Stomach (tissue), 9 donors: ENCODE data around the gene EHBP1L1. TPM values are rescaled to one million over a fixed set of nuclear protein-coding genes. Genes with fewer than 3 reads are reported as not detected.

Source experiments
- DNase-seq, 2 donors: peaks; one replicate each; pipeline versions ENCODE4 v3.0.0 to v3.0.0-alpha.2; 2013 to 2019
- H3K27ac ChIP-seq, 5 donors: fragments of 200-600 bp in 4 of 5; sonication (generic) in 4 of 5; one replicate each; pipeline ENCODE4 v1.5.1; 2013 to 2019; ENCODE audit warnings: mild to moderate bottlenecking in 1 of 5, moderate library complexity in 1 of 5
- H3K27me3 ChIP-seq, 3 donors: fragments of 200-600 bp; sonication (generic); one replicate each; pipeline ENCODE4 v1.5.1; 2017 to 2019; ENCODE audit warnings: mixed run types in 1 of 3
- H3K36me3 ChIP-seq, 4 donors: fragments of 200-600 bp; sonication (generic); 1 replicate in 3 of 4; 2 replicates in 1 of 4; pipeline ENCODE4 v1.5.1; 2016 to 2019
- H3K4me1 ChIP-seq, 4 donors: fragments of 200-600 bp; sonication (generic); one replicate each; pipeline ENCODE4 v1.5.1; 2016 to 2019
- H3K4me3 ChIP-seq, 4 donors: fragments of 200-600 bp; sonication (generic) in 3 of 4; one replicate each; pipeline ENCODE4 v1.5.1; 2016 to 2019; ENCODE audit warnings: mild to moderate bottlenecking in 1 of 4
- H3K9me3 ChIP-seq, 4 donors: fragments of 200-600 bp; sonication (generic); one replicate each; pipeline ENCODE4 v1.5.1; 2016 to 2019
- EP300 ChIP-seq: sonication (generic); formaldehyde crosslinking; IDR thresholded peaks from one replicate; pipeline ENCODE4 v1.6.1; 2017; ENCODE audit warnings: antibody characterized with exemption
- POLR2A ChIP-seq, 4 donors: fragments of 450-650 bp; IDR thresholded peaks; one replicate each; pipeline ENCODE4 v1.6.1; 2016; ENCODE audit warnings: antibody characterized with exemption in 4 of 4, control low read depth in 2 of 4, mild to moderate bottlenecking in 1 of 4, moderate library complexity in 1 of 4
- POLR2AphosphoS5 ChIP-seq, 3 donors: sonication (generic); formaldehyde crosslinking; IDR thresholded peaks; one replicate each; pipeline ENCODE4 v1.6.1; 2016; ENCODE audit warnings: antibody characterized with exemption in 3 of 3
- WGBS, 5 donors: extraction: QIAGEN DNeasy Blood & Tissue Kit in 3 of 5; methylation state at CpG; one replicate each; pipeline versions ENCODE4 v1.1.5 to v1.1.7; 2013 to 2018; 5-methylcytosine and 5-hydroxymethylcytosine counted together
- intact Hi-C: fragments of 100-400 bp; cut with DNase I; formaldehyde crosslinking; loops from one replicate; pipeline ENCODE4 v1.15.1; 2023; ENCODE audit warnings: low total_unique reads
- polyA plus RNA-seq, 3 donors: library from polyadenylated mRNA; stranded (reverse); fragments of 200-250 nt; gene quantifications; one replicate each; pipeline ENCODE4 v1.2.3, GENCODE V29; 2013
- total RNA-seq, 5 donors: library from RNA; depleted of rRNA; stranded (reverse); fragments of >200 nt; gene quantifications; one replicate each; pipeline versions ENCODE4 v1.1.0 to v1.2.3, GENCODE V29; 2014 to 2016
- TF ChIP-seq, protein P1 (sequence below), 7 experiments: fragments of 450-650 bp in 4 of 7; fragments of 200-600 bp in 3 of 7; sonication (generic) in 3 of 7; IDR thresholded peaks; one replicate each; pipeline ENCODE4 v1.5.1; 2016 to 2019; ENCODE audit warnings: antibody characterized with exemption in 7 of 7, control low read depth in 2 of 7, mild to moderate bottlenecking in 1 of 7
- donor health status: healthy with polysubstance abuse.
- donor health status: Bipolar disorder and iron deficiency.
- donor health status: healthy.

The EHBP1L1 gene
- total and polyA plus RNA-seq, 8 donors: 28.0 to 200 (median 89.4) TPM

DNA sequence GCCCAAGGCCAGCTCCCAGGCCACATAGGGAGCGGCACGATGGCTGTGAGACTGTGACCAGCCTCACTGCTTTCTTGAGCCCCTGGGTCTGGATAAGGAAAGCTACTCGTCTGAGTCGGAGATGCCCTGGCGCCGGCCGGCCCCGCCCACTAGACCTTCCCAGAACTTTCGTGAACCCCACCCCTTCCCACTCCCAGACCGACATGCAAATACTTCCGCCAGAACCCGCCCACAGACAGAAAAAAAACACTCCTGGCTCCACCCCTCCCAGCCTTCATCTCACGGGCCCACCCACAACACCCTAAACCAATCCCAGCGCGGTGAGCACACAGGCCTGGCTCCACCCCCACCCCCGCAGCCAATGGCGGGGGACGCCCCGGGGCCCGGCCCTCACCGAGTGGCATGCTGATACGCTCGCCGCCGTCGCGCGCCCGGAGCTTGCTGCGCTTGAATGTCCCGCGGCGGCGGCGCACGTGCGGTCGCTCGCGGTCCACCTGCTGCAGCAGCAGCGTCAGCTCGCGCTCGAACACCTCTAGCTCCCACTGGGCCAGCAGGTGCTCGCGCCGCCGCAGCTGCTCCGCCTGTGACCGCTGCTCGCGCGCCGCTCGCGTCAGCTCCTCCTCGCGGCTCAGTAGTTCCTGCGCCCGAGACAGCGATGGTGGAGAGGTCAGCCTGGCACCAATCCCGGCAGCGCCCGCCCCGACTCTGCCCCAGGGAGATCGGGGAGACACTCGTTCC, 31.2 kb downstream of the EHBP1L1 start:
- WGBS, 5 donors: 15 to 29% (median 24%) methylated on average over 44 to 67 of the region's 67 CpGs

DNA sequence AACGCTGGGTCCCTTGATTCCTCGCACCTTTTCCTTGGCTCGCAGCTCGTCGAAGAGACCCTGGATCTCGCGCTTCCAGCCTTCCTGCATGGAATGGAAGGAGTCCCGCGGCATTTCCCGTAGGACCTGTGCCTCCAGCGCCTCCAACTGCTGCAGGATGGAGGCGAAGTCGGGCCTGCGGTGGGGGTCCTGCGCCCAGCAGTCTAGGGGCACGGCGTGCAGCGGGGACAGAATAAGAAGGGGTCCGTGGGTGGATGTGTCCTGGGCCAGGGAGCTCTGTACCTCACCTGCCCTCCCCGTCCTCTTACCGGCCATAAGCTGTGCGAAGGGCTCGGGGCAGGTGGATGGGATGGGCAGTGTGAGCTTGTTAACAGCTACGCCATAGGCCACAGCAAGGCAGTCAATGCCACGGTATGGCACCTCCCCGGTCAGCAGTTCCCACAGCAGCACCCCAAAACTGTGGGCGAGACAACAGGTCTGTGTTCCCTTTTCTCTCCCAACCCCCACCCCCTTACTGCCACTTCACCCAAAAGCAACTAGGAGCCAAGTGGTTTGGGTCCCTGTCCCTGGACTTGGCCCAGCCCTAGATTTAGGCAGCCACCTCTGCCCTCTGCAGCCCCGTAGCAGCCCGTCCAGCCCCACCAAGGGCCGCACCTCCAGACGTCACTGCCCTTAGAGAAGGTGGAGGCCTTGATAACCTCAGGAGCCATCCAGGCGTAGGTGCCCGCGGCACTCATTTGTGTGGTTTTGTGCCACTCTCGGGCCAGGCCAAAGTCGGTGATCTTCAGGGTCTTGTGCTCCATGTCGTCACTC, 32.0 kb downstream of the EHBP1L1 start:
- Histone ChIP-seq H3K4me1 (peaks cover 52 to 67% (median 59%) of the 10 kb centered on the region in 4 donors), H3K36me3 (peaks cover 37 to 92% (median 83%) of the 10 kb centered on the region in 4 donors), H3K27me3 (no peaks in the 10 kb centered on the region), H3K4me3 (peak overlapping the region; percentile 23 to 45 (median 32)), H3K9me3 (no peaks in the 10 kb centered on the region), H3K27ac (peak overlapping the region in 4 of 5 donors; percentile 62 to 84 (median 80))
- no peak for TF ChIP-seq EP300
- TF ChIP-seq, protein P1, sequence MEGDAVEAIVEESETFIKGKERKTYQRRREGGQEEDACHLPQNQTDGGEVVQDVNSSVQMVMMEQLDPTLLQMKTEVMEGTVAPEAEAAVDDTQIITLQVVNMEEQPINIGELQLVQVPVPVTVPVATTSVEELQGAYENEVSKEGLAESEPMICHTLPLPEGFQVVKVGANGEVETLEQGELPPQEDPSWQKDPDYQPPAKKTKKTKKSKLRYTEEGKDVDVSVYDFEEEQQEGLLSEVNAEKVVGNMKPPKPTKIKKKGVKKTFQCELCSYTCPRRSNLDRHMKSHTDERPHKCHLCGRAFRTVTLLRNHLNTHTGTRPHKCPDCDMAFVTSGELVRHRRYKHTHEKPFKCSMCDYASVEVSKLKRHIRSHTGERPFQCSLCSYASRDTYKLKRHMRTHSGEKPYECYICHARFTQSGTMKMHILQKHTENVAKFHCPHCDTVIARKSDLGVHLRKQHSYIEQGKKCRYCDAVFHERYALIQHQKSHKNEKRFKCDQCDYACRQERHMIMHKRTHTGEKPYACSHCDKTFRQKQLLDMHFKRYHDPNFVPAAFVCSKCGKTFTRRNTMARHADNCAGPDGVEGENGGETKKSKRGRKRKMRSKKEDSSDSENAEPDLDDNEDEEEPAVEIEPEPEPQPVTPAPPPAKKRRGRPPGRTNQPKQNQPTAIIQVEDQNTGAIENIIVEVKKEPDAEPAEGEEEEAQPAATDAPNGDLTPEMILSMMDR (IDR thresholded peaks at IDR 0.05): no peak
- TF ChIP-seq POLR2A (IDR thresholded peaks at IDR 0.05): no peak
- TF ChIP-seq POLR2AphosphoS5 (IDR thresholded peaks at IDR 0.05): no peak
- 76 to 84% (median 77%) methylated on average over 32 to 37 of the region's 37 CpGs for WGBS, 5 donors
- DNase-seq: no peak
- intact Hi-C loops: no loop called here

More for the DNA sequence above, 31.2 kb downstream of the EHBP1L1 start:
- peaks cover 44 to 59% (median 52%) of the 10 kb centered on the region in 4 donors for H3K4me1 ChIP-seq
- TF ChIP-seq POLR2A (IDR thresholded peaks at IDR 0.05) (peak in 1 of 4 donors; percentile 21), EP300 (no peak), POLR2AphosphoS5 (IDR thresholded peaks at IDR 0.05) (peak in 1 of 3 donors; percentile 65)
- TF ChIP-seq, protein P1 (IDR thresholded peaks at IDR 0.05): no peak
- peak overlapping the region; percentile 31 to 84 (median 84) for H3K27ac ChIP-seq
- peak overlapping the region; percentile 23 to 45 (median 32) for H3K4me3 ChIP-seq
- peaks cover 37 to 92% (median 86%) of the 10 kb centered on the region in 4 donors for H3K36me3 ChIP-seq
- H3K9me3 ChIP-seq: no peaks in the 10 kb centered on the region
- intact Hi-C loops: no loop called here
- no peaks in the 10 kb centered on the region for H3K27me3 ChIP-seq
- peak; percentile 95 to 98 for DNase-seq

DNA sequence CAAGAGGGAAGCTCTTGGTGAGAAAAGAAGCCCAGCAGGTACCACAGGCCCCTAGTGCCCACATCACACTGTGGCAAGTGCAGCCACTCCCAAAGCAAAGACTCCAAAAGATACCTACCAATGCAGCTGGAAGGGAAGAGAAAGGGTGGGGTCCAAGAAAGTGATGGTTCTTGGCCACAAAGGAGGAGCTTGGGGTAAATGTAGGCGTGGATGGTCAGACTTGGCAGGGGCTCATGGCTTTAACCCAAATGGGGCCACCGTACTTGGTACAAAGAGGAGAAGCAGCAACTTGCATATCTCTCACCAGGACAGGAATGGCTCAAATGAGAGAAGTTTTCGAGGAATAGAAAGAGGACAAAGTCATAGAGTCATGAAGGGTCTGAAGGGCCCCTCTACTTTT, 33.4 kb downstream of the EHBP1L1 start:
- Histone ChIP-seq H3K4me3 (no peak overlapping the region), H3K4me1 (peaks cover 59 to 77% (median 68%) of the 10 kb centered on the region in 4 donors), H3K27me3 (no peaks in the 10 kb centered on the region), H3K27ac (peak overlapping the region in 3 of 5 donors; percentile 95 to 99 (median 98)), H3K9me3 (no peaks in the 10 kb centered on the region), H3K36me3 (peaks cover 26 to 80% (median 70%) of the 10 kb centered on the region in 4 donors)
- TF ChIP-seq, protein P1 (IDR thresholded peaks at IDR 0.05): no peak
- TF ChIP-seq POLR2AphosphoS5 (IDR thresholded peaks at IDR 0.05) (no peak), EP300 (no peak), POLR2A (IDR thresholded peaks at IDR 0.05) (no peak)
- DNase-seq: no peak
- intact Hi-C loops: no loop called here
- WGBS, 5 donors: 37 to 45% (median 40%) methylated on average over 3 of the region's 3 CpGs

DNA sequence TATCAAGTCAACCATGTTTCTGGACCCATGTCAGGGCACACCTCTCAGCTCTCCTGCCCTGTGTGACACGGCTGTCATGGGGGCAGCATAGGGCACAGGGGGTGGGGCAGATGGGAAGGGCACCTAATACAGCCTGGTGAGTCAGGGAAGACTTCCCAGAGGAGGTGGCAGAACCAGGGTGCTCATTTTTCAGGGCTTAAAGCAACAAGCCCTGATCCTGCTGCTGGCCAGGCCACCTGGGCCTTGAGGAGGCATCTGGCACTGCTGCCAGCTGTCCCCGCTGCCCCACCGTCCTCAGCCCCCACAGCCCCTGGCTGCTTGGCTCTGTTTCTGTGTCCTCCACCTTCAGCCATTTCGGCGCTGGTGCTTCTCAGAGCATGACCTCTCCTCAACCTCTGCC, 33.8 kb downstream of the EHBP1L1 start:
- TF ChIP-seq POLR2AphosphoS5 (IDR thresholded peaks at IDR 0.05): no peak
- no peak for TF ChIP-seq EP300
- TF ChIP-seq POLR2A (IDR thresholded peaks at IDR 0.05): no peak
- TF ChIP-seq, protein P1 (IDR thresholded peaks at IDR 0.05): no peak
- intact Hi-C loops: no loop called here
- WGBS, 5 donors: 65 to 80% (median 73%) methylated on average over 5 of the region's 5 CpGs
- H3K9me3 ChIP-seq: no peaks in the 10 kb centered on the region
- H3K4me3 ChIP-seq: peak overlapping the region in 2 of 4 donors; percentile 3 to 98
- H3K4me1 ChIP-seq: peaks cover 59 to 77% (median 68%) of the 10 kb centered on the region in 4 donors
- H3K27me3 ChIP-seq: no peaks in the 10 kb centered on the region
- peak overlapping the region in 3 of 5 donors; percentile 95 to 99 (median 98) for H3K27ac ChIP-seq
- H3K36me3 ChIP-seq: peaks cover 21 to 75% (median 65%) of the 10 kb centered on the region in 4 donors
- DNase-seq: no peak
